IPS-NIHi11 (cell line): ENCODE measurements around the gene PAX6.

Experiments used
- DNase-seq: peaks from one replicate; pipeline ENCODE4 v3.0.0; 2012; ENCODE audit warnings: mixed read lengths, low spot score

Gene PAX6

DNA sequence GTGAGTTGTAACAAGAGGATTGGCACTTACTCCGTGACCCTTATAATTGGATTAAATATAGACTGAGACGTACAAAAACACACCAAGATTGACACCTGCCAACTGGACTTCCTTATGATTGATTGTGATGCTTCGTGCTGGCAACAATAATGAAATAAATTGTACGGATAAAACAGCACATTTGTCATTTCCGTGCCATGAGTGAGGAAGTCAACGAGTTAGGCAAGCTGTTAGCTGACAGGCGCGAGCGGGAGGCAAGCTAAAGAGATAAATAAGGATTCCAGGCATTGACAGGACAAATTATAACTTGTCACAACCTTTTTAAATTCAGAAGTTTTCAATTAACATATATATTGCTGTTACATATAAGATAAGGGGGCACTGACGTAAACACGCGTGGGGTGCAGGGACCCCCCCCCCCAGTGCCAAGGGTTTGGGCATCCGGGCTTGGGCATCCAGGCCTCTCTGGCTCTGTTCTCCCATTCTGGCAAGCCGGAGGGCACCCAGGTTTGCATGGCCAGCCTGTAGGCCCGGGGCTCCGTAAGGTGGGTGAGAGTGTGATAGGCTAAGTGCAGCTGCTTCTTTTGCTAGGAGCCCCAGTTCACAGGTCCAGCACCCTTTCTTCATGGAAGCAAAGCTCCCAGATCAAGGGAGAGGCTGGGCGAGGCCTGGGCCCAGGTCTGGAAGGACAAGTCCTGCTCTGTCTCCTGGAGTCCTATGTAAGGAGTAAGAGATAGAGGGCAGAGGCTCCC is 11.2 kb upstream of the PAX6 start:
- DNase-seq: no peak

DNA sequence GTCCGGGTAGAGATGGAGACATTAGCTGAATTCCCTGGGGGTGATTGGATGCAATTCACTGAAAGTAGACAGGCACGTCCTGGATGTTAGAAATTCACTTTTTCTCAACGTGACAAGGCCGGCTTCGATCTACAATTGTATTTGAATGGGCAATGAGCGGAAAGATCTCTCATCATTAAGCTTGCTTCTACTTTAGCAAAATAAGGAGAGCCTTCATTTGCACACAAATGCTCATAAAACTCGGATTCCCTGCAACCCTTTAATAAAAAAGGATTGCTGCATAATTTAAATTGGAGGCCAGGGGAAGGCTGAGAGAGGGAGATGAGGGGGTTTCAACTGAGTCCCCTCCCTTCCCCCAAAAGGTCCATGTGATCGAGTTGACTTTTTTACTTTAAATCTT is 10.6 kb upstream of the PAX6 start:
- DNase-seq: no peak

DNA sequence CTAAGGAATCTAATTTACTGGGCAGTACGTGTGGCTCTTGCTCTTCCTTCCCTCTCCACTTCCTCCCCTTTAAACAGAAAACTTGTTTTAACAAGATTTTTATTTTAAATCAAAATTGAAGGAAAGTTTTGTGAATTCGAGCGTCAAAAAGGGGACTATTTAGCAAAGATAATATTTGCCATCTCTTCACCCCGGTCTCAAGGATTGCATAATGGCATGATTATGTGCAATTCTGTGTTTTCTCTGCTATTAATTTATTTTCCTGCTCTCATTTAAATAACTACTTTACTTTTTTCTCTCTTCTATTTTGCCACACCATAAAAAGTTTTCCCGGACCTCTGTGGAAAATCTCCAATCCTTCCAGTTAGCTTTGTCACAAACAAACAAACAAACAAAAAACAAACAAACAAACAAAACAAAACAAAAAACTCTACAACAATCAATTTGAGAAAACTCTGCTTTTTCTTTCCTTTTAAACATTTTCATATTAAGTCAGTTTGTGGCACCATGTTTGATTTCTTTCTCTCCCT is 10.2 kb upstream of the PAX6 start:
- DNase-seq: no peak

GRCh38 chr11:31820438-31820818 is 9.3 kb upstream of the PAX6 start:
- no peak for DNase-seq

- no peak for DNase-seq
These were observed 8.7 kb upstream of the PAX6 start for GRCh38 chr11:31819621-31820437.

DNA sequence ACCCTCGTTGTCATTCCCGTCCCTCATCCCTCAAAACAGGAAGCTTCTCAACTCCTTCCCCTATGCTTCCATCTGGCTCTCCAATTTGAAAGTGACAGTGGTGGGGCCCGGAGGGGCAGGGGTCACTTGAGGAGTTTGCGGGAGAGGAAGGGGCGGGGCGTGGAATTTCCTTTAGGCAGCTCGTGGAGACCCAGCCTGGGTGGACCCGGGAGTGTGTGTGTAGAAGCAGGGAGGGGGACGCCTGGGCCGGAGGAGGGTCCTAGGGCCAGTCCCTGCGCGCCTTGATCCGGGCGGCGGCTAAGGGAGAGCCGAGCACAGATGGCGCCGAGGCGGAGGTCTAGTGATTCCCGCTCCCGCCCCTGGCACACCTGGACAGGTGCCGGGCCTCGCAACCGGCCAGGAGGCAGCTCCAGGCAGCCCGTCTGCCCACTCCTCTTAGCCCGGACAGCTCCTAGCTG is 7.8 kb upstream of the PAX6 start:
- no peak for DNase-seq

- DNase-seq: no peak
These were observed 7.3 kb upstream of the PAX6 start for GRCh38 chr11:31818425-31818755.

- no peak for DNase-seq
These were observed 6.7 kb upstream of the PAX6 start for GRCh38 chr11:31817621-31818424.

DNA sequence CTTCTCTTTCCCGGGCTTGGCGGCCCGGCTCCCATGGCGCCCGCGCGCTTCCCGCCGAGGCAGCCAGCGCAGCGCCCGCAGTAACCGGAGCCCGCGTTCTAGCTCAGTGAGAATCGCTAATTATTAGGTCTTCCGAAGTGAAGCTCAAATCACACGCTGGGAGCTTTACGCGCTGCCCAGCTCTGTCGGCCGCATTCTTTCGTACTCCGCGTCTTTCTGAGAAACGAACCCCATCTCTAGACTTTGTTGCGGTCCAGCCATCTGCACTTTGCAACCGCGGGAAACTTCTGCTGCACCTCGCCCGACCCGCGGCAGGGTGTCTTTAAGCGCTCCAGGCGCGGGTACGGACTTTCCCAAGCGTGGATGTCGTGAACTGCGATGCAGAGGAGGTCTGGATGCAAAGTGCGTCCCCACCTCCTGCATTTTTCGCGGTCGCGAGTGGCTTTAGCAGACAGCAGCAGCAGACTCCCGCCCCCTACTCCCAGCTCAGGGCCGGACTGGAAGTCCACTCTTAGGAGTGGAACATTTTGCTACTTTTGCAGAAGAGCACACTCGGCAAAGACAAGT is 6.0 kb upstream of the PAX6 start:
- no peak for DNase-seq

DNA sequence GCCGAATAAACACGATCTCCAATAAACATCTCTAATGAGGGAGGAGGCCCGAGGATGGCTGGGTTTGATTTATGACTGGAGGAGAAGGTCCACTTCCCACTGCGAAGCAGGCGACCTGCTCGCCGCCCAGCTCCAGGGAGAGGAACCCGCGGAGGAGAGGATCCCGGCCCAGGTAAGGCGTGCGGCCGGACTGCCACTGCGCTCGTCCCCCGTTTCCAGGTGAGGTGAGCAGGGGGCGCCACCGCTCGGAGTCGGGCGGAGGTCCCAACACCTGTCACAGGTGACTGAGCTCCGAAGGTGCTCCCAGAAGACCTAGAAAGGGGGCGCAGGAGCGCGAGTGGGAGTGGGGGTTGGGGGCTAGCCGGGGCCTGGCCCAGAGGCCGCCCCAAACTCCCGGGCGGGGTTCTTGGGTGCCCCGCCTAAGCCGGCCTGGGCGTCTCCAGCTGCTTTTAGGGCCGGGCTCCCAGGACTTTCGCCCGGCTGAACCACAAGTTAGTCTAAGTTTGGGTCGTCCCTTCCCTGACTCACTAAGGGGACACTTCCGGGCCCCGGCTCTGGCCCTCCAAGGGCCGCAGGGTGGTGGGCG is 5.4 kb upstream of the PAX6 start:
- DNase-seq: no peak

- no peak for DNase-seq
These were observed 4.8 kb upstream of the PAX6 start for GRCh38 chr11:31815711-31816467.

DNA sequence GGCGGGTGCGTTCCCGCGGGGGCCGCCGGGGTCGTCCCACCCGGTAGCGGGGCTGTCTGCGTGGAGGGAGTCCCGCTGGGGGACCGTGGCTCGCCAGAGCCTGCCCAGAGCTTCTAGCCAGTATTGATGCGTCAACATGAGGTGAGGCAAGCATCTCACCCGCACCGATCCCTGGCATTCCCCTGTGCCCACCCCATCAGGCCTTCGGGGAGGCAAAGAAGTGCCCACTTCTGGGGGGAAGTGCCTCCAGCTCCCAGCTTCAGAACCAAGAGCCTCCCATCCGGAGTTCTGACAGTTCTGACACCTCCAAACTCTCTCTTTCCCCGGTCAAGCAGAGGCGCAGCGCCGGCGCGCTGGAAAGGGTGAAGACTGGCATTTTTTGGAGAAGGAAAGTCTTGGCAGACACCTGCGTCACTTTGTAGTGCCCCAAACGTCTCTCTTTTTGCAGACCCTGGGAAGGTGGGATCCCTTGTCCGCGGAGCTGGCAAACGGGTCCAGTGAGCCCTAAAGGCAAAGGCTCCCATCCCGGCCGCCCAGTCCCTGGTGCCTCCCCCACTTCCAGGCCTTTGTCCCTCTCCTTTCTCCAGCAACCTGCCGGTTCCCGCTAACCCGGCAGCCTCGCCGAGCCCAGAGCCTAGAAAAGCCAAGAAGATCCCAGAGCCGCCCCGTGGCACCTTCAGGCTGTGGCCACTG is 3.2 kb upstream of the PAX6 start:
- DNase-seq: no peak

DNA sequence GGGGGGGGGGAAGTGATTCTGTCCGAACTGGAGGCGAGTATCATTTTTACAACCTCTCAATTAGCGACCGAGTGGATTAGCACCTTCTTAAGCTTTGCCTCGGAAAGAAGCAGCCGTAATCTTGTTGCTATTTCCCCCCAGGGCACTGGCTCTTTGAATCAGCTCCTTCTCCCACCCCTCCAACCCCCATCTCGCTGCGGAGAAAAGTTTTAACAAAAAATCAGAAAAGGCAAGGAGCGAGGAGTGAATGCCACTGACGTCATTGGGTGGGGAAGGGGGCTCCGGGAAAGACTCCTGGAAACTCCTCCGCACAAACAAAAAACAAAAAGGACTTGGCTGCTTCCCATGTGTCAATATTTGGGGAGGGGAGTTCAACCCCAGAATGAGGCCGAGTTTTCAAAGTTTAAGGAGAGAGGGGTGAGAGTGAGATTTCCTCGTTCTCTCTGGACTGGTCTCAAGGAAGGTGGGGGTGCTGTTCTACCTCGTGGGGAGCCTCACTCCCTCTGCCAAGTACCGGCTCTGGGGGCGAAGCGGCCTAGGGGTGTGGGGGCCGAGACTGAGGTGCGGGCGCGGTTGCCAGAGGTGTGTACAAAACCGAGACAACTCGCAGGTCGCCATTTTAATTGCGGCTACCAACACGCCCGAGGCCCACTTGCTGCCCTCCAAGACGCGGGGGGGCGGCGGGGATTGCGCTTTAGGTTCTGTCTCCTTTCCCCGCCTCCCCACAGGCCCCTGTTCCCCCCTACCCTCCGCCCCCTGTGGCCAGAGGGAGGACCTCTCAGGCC is 2.5 kb upstream of the PAX6 start:
- DNase-seq: no peak

DNA sequence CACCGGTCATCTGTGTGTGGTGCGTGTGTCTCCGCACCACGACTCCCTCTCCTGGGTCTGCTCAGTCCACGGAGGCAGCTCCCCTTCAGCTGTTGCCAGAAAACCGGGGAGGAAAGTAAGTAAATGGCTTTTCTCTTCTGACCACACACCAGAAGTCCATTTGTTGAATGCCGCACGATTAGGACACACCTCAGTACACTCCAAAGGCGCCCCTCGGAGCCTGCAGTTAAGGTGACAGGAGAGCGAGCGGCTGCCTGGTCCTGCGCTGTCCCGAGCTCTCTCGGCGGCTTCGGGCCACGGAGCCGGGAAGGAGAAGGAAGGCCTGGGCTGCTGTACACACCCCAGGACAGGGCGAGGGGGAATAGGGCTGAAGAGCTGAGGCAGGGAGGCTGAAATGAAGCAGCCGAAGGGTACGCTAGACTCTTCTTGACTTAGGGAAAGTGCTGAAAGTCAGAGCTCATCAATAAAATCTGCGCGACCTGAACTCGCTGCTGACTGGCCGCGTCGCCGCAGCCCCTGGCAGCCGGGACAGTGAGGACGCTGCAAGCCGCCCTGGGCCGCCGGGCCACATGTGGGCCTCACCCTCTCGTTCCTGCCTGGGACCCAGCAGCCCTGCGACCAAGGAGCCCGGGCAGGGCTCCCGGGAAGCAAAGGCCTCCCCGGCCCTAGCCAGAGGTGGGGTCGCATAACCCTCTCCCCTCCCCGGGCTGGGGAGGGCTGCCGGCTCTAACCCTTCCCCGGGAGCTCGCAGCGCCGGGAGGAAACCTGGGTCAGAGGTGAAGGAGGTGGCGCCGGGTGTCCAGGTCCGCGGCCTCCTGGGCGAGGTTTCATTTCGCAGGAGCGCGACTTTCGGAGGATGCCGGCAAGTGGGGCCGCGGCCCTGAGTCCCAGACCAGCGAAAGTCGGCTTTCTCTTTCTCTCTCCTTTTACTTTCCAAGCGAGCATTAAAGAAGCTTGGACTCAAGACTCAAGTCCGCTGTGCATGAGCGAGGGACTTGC is 1.6 kb upstream of the PAX6 start:
- no peak for DNase-seq

GRCh38 chr11:31809857-31810778 is 1.0 kb downstream of the PAX6 start:
- no peak for DNase-seq

DNA sequence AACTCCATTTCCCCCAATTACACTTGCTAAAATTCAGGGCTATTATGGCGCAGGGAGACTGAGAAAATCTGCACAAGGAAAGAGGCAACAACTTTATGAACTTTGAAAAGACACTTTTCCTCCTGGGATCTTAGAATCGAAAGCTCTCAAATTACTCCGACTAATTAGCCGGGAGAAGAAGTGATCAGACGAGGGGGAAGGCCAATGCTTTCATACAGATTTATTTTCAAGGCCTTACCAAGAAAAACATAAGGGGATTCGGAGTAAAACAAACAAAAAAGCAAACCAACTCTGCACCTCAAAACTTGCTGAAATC is 1.6 kb downstream of the PAX6 start:
- no peak for DNase-seq
